ENCODE data around the gene ZBTB6.
"Not testable (repeated sequence)": the region's sequence is repeated elsewhere in the genome, so short reads cannot be mapped to it uniquely, and the experiment has no call there.

Gene ZBTB6

DNA sequence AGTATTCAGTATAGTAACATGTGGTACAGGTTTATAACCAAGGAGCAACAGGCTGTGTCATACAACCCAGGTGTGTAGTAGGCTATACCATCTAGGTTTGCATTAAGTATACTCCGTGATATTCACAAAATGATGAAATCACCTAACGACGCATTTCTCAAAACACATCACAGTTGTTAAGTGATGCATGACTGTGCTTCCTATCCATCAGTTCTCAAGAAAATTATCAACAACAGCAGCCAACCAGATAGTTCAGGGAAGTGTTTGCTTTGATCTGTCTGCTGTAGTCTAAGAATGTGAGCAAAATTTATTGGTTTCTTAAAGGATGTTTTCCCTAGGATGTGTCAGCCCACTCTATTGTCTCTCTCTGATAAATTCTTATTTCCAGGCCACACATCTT lies 10.8 kb upstream of the ZBTB6 start:
- DNase-seq = peak; percentile 59

DNA sequence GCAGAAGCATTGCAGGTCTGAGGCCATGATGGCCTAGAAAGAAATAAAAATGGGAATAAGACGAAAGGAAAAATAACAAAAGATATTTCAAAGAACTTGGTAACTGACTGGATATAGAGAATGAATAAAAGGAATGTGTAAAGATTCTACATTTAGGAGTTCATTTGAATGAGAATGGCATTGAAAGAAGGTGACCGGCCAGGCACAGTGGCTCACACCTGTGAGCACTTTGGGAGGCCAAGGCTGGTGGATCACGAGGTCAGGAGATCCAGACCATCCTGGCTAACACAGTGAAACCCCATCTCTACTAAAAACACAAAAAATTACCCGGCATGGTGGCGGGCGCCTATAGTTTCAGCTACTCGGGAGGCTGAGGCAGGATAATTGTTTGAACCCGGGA lies 9.6 kb upstream of the ZBTB6 start:
- no peak for DNase-seq

- no peak for DNase-seq
Measured at GRCh38 chr9:122918310-122918709, 5.2 kb upstream of the ZBTB6 start.

DNA sequence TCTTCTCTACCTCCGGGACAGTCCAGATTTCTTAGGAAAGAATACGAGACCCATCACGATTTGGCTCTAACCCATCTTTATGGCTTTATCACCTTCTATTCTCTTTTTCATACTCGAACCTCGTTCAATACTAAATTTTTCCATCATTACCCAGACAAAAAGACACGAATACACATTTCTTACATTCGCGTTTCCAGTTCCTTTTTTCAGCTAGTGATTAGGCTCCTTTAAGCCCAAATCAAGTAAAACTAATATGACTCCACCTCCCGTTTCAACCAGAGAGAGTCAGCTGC lies 506 bp downstream of the ZBTB6 start:
- DNase-seq = no peak

DNA sequence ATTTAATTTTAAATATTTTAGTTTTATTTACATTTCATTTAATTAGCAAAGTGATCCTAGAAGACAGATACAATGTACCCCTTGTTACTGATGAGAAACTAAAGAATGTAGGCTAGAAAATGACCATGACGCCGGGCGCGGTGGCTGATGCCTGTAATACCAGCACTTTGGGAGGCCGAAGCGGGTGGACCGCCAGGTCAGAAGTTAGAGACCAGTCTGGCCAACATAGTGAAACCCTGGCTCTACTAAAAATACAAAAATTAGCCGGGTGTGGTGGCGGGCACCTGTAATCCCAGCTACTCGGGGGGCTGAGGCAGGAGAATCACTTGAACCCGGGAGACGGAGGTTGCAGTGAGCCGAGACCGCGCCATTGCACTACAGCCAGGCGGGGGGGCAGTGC lies 7.0 kb downstream of the ZBTB6 start:
- DNase-seq = not testable (repeated sequence)

DNA sequence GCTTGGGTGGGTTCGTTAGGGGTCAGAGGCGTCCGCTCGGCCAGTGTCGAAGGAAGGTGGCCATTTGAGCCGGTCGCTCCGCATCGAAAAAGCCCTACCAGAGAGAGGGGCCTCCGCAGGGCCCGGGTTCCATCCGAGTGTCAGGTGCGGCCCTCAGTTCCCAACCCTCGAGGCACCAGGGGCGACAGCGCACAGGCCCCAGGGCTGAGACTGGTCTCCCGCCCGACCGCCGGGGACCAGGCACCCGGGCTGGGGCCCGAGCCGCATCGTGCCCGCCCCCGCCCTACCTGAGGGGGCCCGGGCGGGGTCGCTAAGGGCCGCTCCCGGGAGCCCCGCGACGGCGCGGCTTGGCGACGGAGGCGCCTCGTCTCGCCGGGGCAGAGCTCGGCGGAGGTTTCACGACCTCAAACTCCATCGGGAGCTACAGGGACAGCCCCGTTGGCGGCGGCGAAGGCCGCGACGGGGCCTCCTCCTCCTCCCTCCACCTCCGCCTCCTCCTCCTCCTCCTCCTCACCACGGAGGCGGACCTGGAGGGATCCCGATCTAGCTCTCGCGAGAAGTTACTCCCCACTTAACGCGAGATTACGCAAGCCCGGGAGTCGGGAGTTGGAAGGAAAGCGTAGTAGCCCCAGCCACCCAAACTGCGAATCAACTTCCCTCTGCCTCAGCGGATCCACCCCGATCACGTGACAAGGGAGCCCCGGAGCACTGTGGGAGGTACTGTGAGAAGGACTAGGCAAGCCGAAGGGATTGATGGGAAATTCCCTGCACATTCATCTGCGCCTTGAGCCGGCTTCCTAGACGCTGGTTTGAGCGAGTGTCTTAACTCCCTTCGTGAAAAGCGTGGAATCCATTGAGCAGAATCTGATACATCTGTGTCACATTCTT lies 8.1 kb downstream of the ZBTB6 start, which contains the start of gene RC3H2:
Gene RC3H2, minus strand, starts transcription at position 537 of the 888 bp plus-strand sequence. CDS start 7,850 bp downstream, outside the sequence.
- peak; percentile 99 for DNase-seq

DNA sequence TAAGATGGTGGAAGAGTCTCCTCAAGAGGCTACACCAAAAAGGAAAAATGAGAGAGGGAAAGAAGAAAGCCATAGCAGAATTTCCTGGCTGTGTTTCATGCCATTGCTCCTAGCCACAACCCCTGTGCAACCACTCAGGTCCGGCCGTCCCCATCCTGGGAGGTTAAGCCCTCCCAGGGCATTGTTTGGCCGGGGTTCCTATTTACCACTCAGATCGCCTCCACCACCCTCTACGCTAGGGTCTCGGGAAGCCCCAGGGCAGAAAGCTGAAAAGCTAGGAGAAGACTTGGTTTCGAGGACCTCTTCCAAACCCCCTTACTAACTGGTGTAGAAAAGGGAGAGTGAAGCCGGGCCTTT lies 8.7 kb downstream of the ZBTB6 start:
- DNase-seq = peak; percentile 34

GRCh38 chr9:122900791-122901190 lies 12.3 kb downstream of the ZBTB6 start:
- peak; percentile 28 for DNase-seq

GRCh38 chr9:122897969-122898368 lies 15.2 kb downstream of the ZBTB6 start:
- no peak for DNase-seq

DNA sequence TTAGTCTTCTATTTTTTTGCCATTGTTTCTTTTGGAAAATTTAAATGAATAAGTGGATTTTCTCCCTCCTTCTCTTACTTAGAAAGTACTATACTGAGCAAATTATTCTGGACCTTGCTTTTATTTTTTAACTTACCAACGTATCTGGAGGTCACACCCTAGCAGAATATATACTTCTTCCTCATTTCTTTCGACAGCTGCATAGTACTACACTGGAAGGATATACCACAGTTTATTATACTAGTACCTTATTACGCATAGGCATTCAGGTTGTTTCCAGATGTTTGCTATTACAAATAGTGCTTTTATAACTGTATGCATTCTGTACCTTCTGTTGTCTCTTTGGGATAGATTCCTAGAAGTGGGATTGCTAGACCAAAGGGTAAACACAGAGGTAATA lies 24.6 kb downstream of the ZBTB6 start:
- no peak for DNase-seq

- DNase-seq = no peak
Measured at GRCh38 chr9:122883125-122883524, 30.0 kb downstream of the ZBTB6 start.

DNA sequence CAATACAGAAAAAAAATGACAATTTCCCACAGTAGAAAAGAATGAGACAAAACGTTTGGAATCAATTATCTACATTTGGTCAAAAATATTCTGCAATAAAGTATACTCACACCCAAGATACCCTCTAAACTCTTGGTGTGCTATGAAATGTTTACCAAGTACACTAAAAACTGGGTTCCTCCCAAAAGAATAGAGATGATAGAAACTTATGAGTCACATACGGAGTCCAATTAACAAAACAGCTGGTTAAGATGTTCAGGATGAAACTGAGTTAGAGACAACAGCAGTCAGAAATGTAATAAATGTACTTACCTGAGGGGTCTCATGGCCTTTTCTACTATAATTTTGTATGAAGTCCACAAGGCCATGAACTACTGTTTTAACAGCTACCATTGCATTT lies 33.7 kb downstream of the ZBTB6 start:
- DNase-seq = no peak

DNA sequence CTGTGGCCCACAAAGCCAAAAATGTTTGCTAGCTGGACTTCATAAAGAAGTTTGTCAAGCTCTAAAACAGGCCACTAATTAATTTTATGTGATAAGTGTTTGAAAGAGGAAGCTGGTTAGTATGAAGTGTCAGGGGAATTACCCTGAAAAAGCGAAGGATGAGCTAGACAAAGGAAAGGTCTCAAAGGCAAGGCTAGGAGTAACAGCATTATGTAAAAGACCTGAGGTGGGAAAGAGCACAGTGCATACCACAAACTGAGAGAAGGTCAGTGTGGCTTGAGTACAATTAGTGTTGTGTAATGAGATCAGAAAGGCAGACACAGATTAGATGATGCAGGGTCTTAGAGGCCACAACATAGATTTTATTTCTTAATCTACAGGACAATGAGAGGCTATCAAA lies 37.6 kb downstream of the ZBTB6 start:
- no peak for DNase-seq

DNA sequence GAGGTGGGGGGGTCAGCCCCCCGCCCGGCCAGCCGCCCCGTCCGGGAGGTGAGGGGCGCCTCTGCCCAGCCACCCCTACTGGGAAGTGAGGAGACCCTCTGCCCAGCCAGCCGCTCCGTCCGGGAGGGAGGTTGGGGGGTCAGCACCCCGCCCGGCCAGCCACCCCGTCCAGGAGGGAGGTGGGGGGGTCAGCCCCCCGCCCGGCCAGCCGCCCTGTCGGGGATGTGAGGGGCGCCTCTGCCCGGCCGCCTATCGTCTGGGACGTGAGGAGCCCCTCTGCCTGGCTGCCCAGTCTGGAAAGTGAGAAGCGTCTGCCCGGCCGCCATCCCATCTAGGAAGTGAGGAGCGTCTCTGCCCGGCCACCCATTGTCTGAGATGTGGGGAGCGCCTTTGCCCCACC lies 45.8 kb downstream of the ZBTB6 start:
- DNase-seq = not testable (repeated sequence)

DNA sequence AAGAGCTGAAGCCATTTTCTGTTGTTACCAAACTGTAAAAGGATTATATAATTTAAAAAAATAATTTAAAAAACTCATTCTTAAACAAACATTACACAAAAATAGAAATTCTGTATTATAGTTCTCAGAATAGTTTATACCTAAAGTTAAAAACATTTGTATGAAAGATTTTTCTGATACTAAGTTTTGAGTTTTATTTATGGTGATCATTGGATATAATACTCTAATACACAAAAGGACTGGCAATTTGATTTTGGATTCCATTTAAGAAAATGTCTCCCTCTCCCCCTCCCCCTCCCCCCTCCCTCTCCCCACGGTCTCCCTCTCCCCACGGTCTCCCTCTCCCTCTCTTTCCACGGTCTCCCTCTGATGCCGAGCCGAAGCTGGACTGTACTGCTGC lies 47.0 kb downstream of the ZBTB6 start:
- no peak for DNase-seq

DNA sequence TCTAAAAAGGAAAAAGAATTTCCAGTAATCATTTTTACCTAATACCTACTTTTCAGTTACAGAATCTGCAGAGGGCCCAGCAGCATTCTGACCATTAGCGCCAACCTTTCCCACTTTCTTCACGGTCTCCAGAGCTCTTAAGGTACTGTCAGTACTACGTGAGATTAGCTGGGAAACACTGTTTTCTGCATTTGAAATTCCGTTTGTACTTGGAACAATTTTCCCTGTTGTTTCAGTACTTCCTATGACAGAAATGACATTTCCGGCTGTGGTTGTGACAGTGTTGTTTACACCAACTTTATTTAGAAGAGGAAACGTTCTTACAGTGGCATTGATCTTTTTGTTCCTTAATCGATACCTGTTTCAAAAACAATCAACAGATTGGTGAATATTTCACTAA lies 47.8 kb downstream of the ZBTB6 start:
- DNase-seq = no peak

- no peak for DNase-seq
Measured at GRCh38 chr9:122863407-122863806, 49.7 kb downstream of the ZBTB6 start.

GRCh38 chr9:122860319-122861142 lies 52.6 kb downstream of the ZBTB6 start:
- peak; percentile 26 for DNase-seq

All from kidney glomerular epithelial cell (primary cell).